ENCODE results near the gene HYAL3.

DNA sequence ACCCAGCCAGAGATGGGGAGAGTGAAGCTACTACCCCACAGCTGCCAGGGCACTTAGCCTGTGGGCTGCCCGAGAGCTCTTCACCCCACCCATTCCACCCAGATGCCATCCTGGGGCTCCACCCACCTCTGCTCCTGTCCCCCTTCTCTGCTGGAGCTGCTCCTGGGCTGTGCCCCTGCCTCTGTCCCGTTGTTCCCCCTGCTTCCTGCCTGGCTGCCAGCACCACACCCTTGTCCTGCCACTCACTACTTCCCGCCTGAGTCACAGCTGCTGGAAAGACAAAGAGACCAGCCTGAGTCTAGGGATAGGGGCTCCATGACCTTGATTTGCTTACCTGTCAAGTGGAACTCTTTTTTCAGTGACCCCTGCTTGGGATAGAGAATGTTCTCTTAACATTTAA is 50.8 kb downstream of the HYAL3 start:
- no peak for TF ChIP-seq POLR2A (IDR thresholded peaks at IDR 0.05)
- TF ChIP-seq, protein P1, sequence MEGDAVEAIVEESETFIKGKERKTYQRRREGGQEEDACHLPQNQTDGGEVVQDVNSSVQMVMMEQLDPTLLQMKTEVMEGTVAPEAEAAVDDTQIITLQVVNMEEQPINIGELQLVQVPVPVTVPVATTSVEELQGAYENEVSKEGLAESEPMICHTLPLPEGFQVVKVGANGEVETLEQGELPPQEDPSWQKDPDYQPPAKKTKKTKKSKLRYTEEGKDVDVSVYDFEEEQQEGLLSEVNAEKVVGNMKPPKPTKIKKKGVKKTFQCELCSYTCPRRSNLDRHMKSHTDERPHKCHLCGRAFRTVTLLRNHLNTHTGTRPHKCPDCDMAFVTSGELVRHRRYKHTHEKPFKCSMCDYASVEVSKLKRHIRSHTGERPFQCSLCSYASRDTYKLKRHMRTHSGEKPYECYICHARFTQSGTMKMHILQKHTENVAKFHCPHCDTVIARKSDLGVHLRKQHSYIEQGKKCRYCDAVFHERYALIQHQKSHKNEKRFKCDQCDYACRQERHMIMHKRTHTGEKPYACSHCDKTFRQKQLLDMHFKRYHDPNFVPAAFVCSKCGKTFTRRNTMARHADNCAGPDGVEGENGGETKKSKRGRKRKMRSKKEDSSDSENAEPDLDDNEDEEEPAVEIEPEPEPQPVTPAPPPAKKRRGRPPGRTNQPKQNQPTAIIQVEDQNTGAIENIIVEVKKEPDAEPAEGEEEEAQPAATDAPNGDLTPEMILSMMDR (IDR thresholded peaks at IDR 0.05) = no peak
- peak in 1 of 2 donors; percentile 71 for TF ChIP-seq POLR2AphosphoS5 (IDR thresholded peaks at IDR 0.05; ENCODE audit: insufficient read depth in 1 of 2, low read depth in 1 of 2)

Data from vagina (tissue), 2 donors.